Neuronal stem cell (in vitro differentiated cells): ENCODE results near the gene LEMD2.
A peak's percentile ranks its signal among the peaks of the same experiment; 100 is the strongest.

Experiments
- DNase-seq: peaks from one replicate; pipeline ENCODE4 v3.0.0-alpha.2; 2013; ENCODE audit warnings: low spot score
- H2AFZ ChIP-seq: one replicate; pipeline ENCODE4 v1.6.1; 2013; ENCODE audit warnings: mild to moderate bottlenecking, low read length, inconsistent platforms
- H2AK5ac ChIP-seq: 2 replicates; pipeline ENCODE4 v1.6.1; 2013; ENCODE audit warnings: low read depth, mild to moderate bottlenecking, inconsistent platforms, low read length, moderate library complexity, mixed read lengths
- H2BK120ac ChIP-seq: 2 replicates; pipeline ENCODE4 v1.6.1; 2013; ENCODE audit warnings: low read depth, mild to moderate bottlenecking, inconsistent platforms, low read length, moderate library complexity, mixed read lengths
- H2BK12ac ChIP-seq: one replicate; pipeline ENCODE4 v1.6.1; 2013; ENCODE audit warnings: low read length, inconsistent platforms
- H2BK15ac ChIP-seq: 2 replicates; pipeline ENCODE4 v1.6.1; 2013; ENCODE audit warnings: mild to moderate bottlenecking, low read length, inconsistent platforms, mixed read lengths
- H2BK5ac ChIP-seq: one replicate; pipeline ENCODE4 v1.6.1; 2013; ENCODE audit warnings: inconsistent platforms, mild to moderate bottlenecking, low read length, moderate library complexity
- H3K14ac ChIP-seq: one replicate; pipeline ENCODE4 v1.6.1; 2013; ENCODE audit warnings: low read length, inconsistent platforms
- H3K18ac ChIP-seq: 2 replicates; pipeline ENCODE4 v1.6.1; 2013; ENCODE audit warnings: low read length, inconsistent platforms
- H3K23ac ChIP-seq: 2 replicates; pipeline ENCODE4 v1.6.1; 2013; ENCODE audit warnings: low read depth, mild to moderate bottlenecking, mixed read lengths, low read length, inconsistent platforms; ENCODE audit not compliant: poor library complexity
- H3K27ac ChIP-seq: replicated peaks from 3 replicates; pipeline ENCODE4 v1.5.1; 2013; ENCODE audit warnings: low read length, inconsistent platforms
- H3K27me3 ChIP-seq, 3 experiments: 2 replicates each; pipeline ENCODE4 v1.6.1; 2013; ENCODE audit warnings: low read length in 3 of 3, mild to moderate bottlenecking in 2 of 3, inconsistent platforms in 1 of 3, low read depth in 1 of 3, mixed read lengths in 1 of 3, moderate library complexity in 1 of 3; ENCODE audit not compliant: control insufficient read depth in 3 of 3, insufficient read depth in 3 of 3
- H3K36me3 ChIP-seq, 2 donors: replicated peaks in 1 of 2; 2 replicates each; pipeline ENCODE4 v1.6.1; 2013; ENCODE audit warnings: low read length in 2 of 2; ENCODE audit not compliant: control insufficient read depth in 2 of 2, insufficient read depth in 2 of 2
- H3K4ac ChIP-seq: 2 replicates; pipeline ENCODE4 v1.6.1; 2013; ENCODE audit warnings: inconsistent platforms, mild to moderate bottlenecking, low read length, moderate library complexity
- H3K4me1 ChIP-seq, 2 donors: 1 replicate in 1 of 2; 2 replicates in 1 of 2; pipeline ENCODE4 v1.6.1; 2013; ENCODE audit warnings: low read length in 2 of 2, low read depth in 1 of 2; ENCODE audit not compliant: control insufficient read depth in 2 of 2, insufficient read depth in 1 of 2
- H3K4me2 ChIP-seq: one replicate; pipeline ENCODE4 v1.6.1; 2013; ENCODE audit warnings: mild to moderate bottlenecking, low read length, inconsistent platforms; ENCODE audit not compliant: insufficient read depth, poor library complexity, severe bottlenecking
- H3K4me3 ChIP-seq, 2 donors: 2 replicates each; pipeline ENCODE4 v1.5.1; 2013; ENCODE audit warnings: low read length in 2 of 2, mild to moderate bottlenecking in 2 of 2, inconsistent platforms in 1 of 2, moderate library complexity in 1 of 2
- H3K79me1 ChIP-seq: one replicate; pipeline ENCODE4 v1.6.1; 2013; ENCODE audit warnings: low read depth, mild to moderate bottlenecking, inconsistent platforms, low read length, moderate library complexity
- H3K9ac ChIP-seq: one replicate; pipeline ENCODE4 v1.6.1; 2013; ENCODE audit warnings: mild to moderate bottlenecking, low read depth, low read length, inconsistent platforms; ENCODE audit not compliant: poor library complexity
- H3K9me3 ChIP-seq, 2 donors: replicated peaks in 1 of 2; 2 replicates each; pipeline versions ENCODE3 to v1.6.1; 2013; ENCODE audit warnings: low read length in 2 of 2, mild to moderate bottlenecking in 2 of 2, inconsistent platforms in 1 of 2, low read depth in 1 of 2, mixed read lengths in 1 of 2, moderate library complexity in 1 of 2; ENCODE audit not compliant: control insufficient read depth in 2 of 2, insufficient read depth in 1 of 2
- H4K8ac ChIP-seq: one replicate; pipeline ENCODE4 v1.6.1; 2013; ENCODE audit warnings: low read depth, mild to moderate bottlenecking, inconsistent platforms, low read length, moderate library complexity
- H4K91ac ChIP-seq: one replicate; pipeline ENCODE4 v1.6.1; 2013; ENCODE audit warnings: low read length, low read depth, mild to moderate bottlenecking, inconsistent platforms; ENCODE audit not compliant: poor library complexity
- WGBS, 2 donors: extraction: QIAGEN DNeasy Blood & Tissue Kit; methylation state at CpG; one replicate each; pipeline ENCODE4 v1.1.7; 2013; ENCODE audit warnings: missing lambda C conversion rate in 2 of 2, mixed read lengths in 1 of 2; ENCODE audit not compliant: insufficient read length in 2 of 2, insufficient replicate concordance in 1 of 2; ENCODE audit errors: extremely low coverage in 2 of 2; 5-methylcytosine and 5-hydroxymethylcytosine counted together

Gene LEMD2

GRCh38 chr6:33791620-33792019 is 2.7 kb upstream of the LEMD2 start:
- Histone ChIP-seq H2AK5ac (no peak overlapping the region), H3K23ac (no peak overlapping the region), H3K27ac (no peak overlapping the region), H3K9me3 (no peaks in the 10 kb centered on the region), H3K79me1 (peaks cover 5% of the 10 kb centered on the region), H3K27me3 (no peaks in the 10 kb centered on the region), H2BK120ac (no peak overlapping the region), H2AFZ (no peak overlapping the region), H4K8ac (no peak overlapping the region), H2BK12ac (no peak overlapping the region), H3K36me3 (peaks cover 0 to 10% of the 10 kb centered on the region in 2 donors), H2BK5ac (no peak overlapping the region), H3K18ac (no peak overlapping the region), H4K91ac (no peak overlapping the region), H3K4me2 (no peak overlapping the region), H3K4me3 (no peak overlapping the region), H3K4me1 (peaks cover 24 to 30% of the 10 kb centered on the region in 2 donors), H3K9ac (no peak overlapping the region), H2BK15ac (no peak overlapping the region), H3K4ac (no peak overlapping the region), H3K14ac (no peak overlapping the region)
- no CpG with 5 or more reads among the region's 7 CpGs for WGBS, 2 donors
- no peak for DNase-seq

GRCh38 chr6:33790910-33791309 is 2.0 kb upstream of the LEMD2 start:
- no peak overlapping the region for H3K27ac ChIP-seq
- no peak overlapping the region for H2AFZ ChIP-seq
- H3K4me1 ChIP-seq = peaks cover 23 to 30% of the 10 kb centered on the region in 2 donors
- no peak overlapping the region for H2BK120ac ChIP-seq
- H3K27me3 ChIP-seq = no peaks in the 10 kb centered on the region
- H3K14ac ChIP-seq = no peak overlapping the region
- no peak overlapping the region for H3K4me3 ChIP-seq
- no peak overlapping the region for H3K9ac ChIP-seq
- H3K79me1 ChIP-seq = peaks cover 5% of the 10 kb centered on the region
- H3K4ac ChIP-seq = no peak overlapping the region
- H3K9me3 ChIP-seq = no peaks in the 10 kb centered on the region
- no peak overlapping the region for H2BK12ac ChIP-seq
- peak overlapping the region; percentile 50 for H3K18ac ChIP-seq
- no CpG with 5 or more reads among the region's 5 CpGs for WGBS, 2 donors
- peaks cover 0 to 17% of the 10 kb centered on the region in 2 donors for H3K36me3 ChIP-seq
- no peak overlapping the region for H4K91ac ChIP-seq
- H2BK5ac ChIP-seq = no peak overlapping the region
- H3K4me2 ChIP-seq = no peak overlapping the region
- no peak overlapping the region for H4K8ac ChIP-seq
- no peak for DNase-seq
- H3K23ac ChIP-seq = peak overlapping the region; percentile 14
- H2AK5ac ChIP-seq = peak overlapping the region; percentile 67
- no peak overlapping the region for H2BK15ac ChIP-seq

- Histone ChIP-seq H3K18ac (no peak overlapping the region), H2BK5ac (no peak overlapping the region), H3K4ac (no peak overlapping the region), H2AFZ (no peak overlapping the region), H2AK5ac (no peak overlapping the region), H3K27ac (no peak overlapping the region), H4K8ac (no peak overlapping the region), H3K36me3 (peaks cover 0 to 22% of the 10 kb centered on the region in 2 donors), H2BK15ac (no peak overlapping the region), H4K91ac (no peak overlapping the region), H3K27me3 (no peaks in the 10 kb centered on the region), H2BK12ac (no peak overlapping the region), H3K4me3 (no peak overlapping the region), H3K23ac (no peak overlapping the region), H3K9me3 (no peaks in the 10 kb centered on the region), H2BK120ac (no peak overlapping the region), H3K9ac (no peak overlapping the region), H3K4me1 (peaks cover 22 to 30% of the 10 kb centered on the region in 2 donors), H3K14ac (no peak overlapping the region), H3K79me1 (peaks cover 5% of the 10 kb centered on the region), H3K4me2 (no peak overlapping the region)
- DNase-seq = no peak
- WGBS, 2 donors = no CpG with 5 or more reads among the region's 2 CpGs
These were observed 1.4 kb upstream of the LEMD2 start for GRCh38 chr6:33790379-33790778.

GRCh38 chr6:33789550-33789895 is 593 bp upstream of the LEMD2 start:
- no peak overlapping the region for H3K18ac ChIP-seq
- no peak overlapping the region for H4K8ac ChIP-seq
- WGBS, 2 donors = no CpG with 5 or more reads among the region's 11 CpGs
- peak overlapping the region; percentile 12 for H3K23ac ChIP-seq
- H3K27me3 ChIP-seq = no peaks in the 10 kb centered on the region
- no peaks in the 10 kb centered on the region for H3K9me3 ChIP-seq
- peak overlapping the region; percentile 84 for H2AFZ ChIP-seq
- H3K14ac ChIP-seq = no peak overlapping the region
- peak overlapping the region; percentile 42 to 84 for H3K4me3 ChIP-seq
- DNase-seq = no peak
- peaks cover 1 to 31% of the 10 kb centered on the region in 2 donors for H3K36me3 ChIP-seq
- no peak overlapping the region for H2BK5ac ChIP-seq
- H2BK15ac ChIP-seq = no peak overlapping the region
- peaks cover 5% of the 10 kb centered on the region for H3K79me1 ChIP-seq
- peak overlapping the region; percentile 36 for H2BK12ac ChIP-seq
- H3K9ac ChIP-seq = no peak overlapping the region
- H4K91ac ChIP-seq = no peak overlapping the region
- no peak overlapping the region for H3K27ac ChIP-seq
- no peak overlapping the region for H2BK120ac ChIP-seq
- no peak overlapping the region for H2AK5ac ChIP-seq
- H3K4me1 ChIP-seq = peaks cover 17 to 28% of the 10 kb centered on the region in 2 donors
- H3K4me2 ChIP-seq = no peak overlapping the region
- H3K4ac ChIP-seq = no peak overlapping the region
